ENCODE measurements around the gene PAK1.

- TF ChIP-seq, protein P1, sequence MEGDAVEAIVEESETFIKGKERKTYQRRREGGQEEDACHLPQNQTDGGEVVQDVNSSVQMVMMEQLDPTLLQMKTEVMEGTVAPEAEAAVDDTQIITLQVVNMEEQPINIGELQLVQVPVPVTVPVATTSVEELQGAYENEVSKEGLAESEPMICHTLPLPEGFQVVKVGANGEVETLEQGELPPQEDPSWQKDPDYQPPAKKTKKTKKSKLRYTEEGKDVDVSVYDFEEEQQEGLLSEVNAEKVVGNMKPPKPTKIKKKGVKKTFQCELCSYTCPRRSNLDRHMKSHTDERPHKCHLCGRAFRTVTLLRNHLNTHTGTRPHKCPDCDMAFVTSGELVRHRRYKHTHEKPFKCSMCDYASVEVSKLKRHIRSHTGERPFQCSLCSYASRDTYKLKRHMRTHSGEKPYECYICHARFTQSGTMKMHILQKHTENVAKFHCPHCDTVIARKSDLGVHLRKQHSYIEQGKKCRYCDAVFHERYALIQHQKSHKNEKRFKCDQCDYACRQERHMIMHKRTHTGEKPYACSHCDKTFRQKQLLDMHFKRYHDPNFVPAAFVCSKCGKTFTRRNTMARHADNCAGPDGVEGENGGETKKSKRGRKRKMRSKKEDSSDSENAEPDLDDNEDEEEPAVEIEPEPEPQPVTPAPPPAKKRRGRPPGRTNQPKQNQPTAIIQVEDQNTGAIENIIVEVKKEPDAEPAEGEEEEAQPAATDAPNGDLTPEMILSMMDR (IDR thresholded peaks at IDR 0.05; ENCODE audit: insufficient read depth, low read length), result no peak
- TF ChIP-seq GABPA (IDR thresholded peaks at IDR 0.05; ENCODE audit: low read depth) (no peak), POLR2AphosphoS5 (IDR thresholded peaks at IDR 0.05; ENCODE audit: low read depth) (no peak), SPI1 (IDR thresholded peaks at IDR 0.05; ENCODE audit: borderline replicate concordance, low read depth) (no peak)
- TF ChIP-seq, protein P2, sequence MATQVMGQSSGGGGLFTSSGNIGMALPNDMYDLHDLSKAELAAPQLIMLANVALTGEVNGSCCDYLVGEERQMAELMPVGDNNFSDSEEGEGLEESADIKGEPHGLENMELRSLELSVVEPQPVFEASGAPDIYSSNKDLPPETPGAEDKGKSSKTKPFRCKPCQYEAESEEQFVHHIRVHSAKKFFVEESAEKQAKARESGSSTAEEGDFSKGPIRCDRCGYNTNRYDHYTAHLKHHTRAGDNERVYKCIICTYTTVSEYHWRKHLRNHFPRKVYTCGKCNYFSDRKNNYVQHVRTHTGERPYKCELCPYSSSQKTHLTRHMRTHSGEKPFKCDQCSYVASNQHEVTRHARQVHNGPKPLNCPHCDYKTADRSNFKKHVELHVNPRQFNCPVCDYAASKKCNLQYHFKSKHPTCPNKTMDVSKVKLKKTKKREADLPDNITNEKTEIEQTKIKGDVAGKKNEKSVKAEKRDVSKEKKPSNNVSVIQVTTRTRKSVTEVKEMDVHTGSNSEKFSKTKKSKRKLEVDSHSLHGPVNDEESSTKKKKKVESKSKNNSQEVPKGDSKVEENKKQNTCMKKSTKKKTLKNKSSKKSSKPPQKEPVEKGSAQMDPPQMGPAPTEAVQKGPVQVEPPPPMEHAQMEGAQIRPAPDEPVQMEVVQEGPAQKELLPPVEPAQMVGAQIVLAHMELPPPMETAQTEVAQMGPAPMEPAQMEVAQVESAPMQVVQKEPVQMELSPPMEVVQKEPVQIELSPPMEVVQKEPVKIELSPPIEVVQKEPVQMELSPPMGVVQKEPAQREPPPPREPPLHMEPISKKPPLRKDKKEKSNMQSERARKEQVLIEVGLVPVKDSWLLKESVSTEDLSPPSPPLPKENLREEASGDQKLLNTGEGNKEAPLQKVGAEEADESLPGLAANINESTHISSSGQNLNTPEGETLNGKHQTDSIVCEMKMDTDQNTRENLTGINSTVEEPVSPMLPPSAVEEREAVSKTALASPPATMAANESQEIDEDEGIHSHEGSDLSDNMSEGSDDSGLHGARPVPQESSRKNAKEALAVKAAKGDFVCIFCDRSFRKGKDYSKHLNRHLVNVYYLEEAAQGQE (IDR thresholded peaks at IDR 0.05; ENCODE audit: insufficient replicate concordance, low read depth), result no peak
These were observed 98.8 kb downstream of the PAK1 start for GRCh38 chr11:77375107-77375506.
